K562 (cell line): ENCODE measurements around the gene GRHL3.

ENCODE experiments used
- PPARD ChIP-seq: fragments of 250-450 bp; sonication (Bioruptor Pico); IDR thresholded peaks from 2 replicates; pipeline ENCODE4 v1.8.0; 2022; ENCODE audit warnings: inconsistent platforms, mild to moderate bottlenecking, moderate library complexity
- PYGO2 ChIP-seq: fragments of 450-650 bp; IDR thresholded peaks from 2 replicates; pipeline ENCODE4 v1.6.1; 2016; ENCODE audit warnings: mild to moderate bottlenecking, missing genetic modification characterization, moderate library complexity, missing compliant biosample characterization

DNA sequence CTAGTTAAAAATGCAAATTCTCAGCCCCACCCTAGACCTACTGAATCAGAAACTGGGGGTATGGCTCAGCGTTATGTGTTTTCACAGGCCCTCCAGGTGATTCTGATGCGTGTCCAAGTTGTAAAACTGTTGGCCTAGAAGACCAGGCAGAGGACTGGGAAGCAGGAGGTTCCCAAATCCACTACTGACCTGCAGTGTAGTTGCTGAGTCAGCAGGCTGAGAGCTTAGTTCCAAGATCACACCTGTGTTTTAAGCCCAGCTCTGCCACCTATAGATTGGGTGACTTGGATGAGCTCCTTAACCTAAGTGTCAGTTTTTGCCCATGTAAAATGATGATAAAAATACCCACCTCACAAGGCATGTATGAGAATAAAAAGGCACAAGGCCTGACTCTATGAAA is 4.1 kb downstream of the GRHL3 start:
- TF ChIP-seq PYGO2: no peak
- TF ChIP-seq PPARD (CRISPR knock-in tag): no peak
